ENCODE data around the gene PRCD.

Gene PRCD

DNA sequence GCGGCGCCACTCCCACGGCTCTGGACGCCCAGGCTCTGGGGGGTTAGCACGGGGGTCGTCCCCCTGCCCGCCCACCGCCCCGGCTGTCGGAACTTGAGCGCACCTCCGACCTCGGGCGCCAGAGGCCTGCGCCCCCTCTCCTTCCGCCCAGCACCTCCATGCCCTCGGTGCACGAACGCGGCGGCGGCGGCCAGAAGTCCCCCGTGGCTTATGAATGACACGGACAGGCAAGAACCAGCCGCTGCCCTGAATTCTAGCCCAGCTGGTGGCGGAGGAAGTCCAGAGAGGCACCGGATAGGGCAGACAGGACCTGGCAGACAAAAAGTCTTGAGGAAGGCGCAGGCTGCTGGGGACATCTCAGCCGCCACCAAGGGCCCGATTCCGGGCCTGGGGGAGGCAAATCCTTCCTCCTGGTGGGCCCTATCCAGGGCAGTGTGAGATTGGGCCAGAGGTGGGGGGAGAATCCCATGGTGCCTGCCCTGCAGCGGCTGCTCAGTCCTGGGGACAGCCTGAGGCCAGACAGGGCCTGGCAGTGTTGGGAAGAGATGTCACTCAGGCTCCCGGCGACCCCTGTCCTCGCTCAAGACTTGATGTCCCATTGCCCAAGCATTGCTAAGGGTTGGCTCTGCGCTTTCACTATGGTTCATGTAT lies 1.4 kb upstream of the PRCD start:
- DNase-seq (ENCODE audit: extremely low read depth in 1 of 2, low read depth in 1 of 2) = no peak

DNA sequence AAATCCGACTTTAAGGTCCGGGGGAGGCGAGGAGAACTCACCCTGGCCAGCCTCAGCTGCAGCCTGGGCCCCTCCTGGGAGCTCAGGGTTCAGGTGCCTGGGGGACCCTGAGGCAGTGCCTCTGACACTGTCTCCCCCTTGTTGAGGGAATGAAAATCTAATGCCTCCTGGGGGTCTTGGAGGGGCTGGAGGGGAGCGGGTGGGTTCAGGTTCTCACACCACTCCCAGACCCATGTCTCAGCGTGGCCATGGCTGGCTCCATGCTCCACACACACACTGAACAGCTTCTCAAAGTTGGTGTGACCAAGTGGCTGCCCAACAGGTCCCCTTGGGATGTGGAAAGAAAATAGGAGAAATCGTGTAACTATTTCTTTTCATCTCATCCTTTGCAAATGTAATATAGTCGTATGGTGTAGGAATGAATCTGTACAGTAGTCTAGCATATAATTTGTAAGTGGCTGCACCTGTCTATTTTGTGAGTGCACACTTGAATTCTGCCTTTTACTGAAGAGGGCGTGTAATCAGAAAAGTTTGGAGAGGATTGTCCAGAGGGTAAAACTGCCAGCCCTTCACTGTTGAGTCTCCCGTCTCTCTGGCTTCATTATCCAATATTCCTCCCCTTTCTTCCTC lies 788 bp upstream of the PRCD start:
- no peak for DNase-seq (ENCODE audit: extremely low read depth in 1 of 2, low read depth in 1 of 2)

DNA sequence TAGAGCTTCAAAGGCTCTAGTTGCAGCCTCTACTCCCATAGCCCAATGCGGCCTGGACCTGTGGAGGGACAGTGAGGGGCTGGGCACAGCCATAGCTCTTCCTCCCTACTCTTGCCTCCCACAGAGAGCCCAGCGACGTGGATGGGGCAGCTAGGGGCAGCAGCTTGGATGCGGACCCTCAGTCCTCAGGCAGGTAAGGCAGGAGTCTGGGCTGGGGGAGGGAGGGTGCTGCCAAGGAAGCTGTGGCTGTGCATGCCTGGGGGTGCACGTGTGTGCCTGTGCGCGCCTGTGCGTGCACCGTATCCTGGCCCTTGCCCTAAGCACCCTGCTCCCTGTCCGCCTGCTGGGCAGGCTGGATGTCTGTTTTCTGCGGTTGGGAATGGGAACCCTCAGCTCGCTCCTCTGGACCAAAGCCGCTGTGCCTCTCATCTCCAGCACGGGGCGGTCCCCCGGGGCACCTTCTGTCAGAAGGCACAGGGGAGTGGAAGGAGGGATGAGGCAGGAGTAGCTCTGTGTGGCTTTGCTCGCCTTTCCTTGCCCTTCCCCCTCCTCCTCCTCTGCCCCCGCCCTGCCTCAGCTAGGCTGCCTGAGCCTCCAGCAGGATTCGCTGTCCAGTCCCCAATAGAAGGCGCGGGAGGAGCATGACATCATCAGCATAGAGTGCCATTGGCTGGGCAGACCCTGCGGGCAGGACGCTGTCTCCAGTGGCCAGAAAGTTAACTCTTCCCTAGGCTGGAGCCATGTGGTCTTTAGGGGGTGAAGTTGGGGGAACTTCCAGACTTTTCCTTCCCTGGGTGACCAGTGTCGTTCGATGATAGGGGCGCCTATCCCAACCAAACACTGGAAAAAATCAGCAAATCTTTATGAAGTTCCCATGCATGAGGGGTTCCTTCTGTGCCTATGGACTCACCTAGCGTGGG lies 797 bp downstream of the PRCD start:
- no peak for DNase-seq (ENCODE audit: extremely low read depth in 1 of 2, low read depth in 1 of 2)

DNA sequence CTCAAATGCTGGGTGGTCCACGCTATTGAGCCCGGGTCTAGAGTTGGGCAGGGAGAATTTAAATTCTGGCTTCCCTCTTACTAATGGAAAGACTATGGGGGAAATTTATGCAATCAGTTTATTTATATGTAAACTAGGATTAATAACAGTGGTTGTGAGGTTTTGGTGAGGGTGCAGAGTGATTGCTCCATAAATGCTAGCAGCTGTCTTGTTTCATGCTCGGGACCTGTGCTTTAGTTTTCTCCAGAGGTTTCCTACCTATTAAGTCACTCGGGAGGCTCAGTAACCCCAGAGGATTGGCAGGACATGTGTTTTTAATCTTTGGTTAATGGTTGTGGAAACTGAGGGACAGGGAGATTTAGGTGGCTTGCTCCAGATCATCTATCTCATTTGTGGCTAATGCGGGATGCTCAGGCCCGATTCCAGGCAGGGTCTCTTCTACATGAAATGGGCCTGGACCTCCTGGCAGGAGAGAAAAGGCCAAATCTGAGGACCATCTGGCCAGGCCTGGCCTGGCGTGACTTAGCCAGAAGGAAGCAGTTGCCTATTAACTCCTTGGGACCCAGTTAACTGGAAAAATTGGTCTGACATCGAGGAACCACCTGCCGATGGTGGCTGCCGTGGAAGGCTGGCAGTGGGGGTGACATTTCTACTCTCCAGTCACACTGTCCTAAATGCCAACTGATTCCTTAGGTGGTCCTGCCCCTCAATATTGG lies 2.1 kb downstream of the PRCD start:
- DNase-seq (ENCODE audit: extremely low read depth in 1 of 2, low read depth in 1 of 2) = no peak

DNA sequence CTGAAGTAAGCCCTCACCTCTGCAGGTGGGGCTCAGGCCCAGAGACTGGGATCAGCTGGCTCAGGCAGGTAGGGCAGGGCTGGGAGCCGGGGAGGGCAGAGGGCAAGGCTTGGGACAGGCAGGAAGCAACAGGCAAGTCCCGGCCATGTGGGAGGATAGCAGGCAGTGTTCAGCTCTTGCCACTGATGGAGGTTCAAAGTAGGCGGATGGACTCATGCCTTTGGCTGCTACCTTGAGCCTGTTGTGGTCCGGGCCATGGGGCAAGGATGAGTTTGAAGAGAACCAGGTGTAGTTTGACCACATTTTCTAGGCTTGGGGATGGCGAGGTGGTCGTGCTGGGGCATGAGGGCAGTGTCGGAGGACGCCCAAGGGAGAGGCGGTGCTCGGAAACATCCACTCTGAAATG lies 2.7 kb downstream of the PRCD start:
- DNase-seq (ENCODE audit: extremely low read depth in 1 of 2, low read depth in 1 of 2) = no peak

DNA sequence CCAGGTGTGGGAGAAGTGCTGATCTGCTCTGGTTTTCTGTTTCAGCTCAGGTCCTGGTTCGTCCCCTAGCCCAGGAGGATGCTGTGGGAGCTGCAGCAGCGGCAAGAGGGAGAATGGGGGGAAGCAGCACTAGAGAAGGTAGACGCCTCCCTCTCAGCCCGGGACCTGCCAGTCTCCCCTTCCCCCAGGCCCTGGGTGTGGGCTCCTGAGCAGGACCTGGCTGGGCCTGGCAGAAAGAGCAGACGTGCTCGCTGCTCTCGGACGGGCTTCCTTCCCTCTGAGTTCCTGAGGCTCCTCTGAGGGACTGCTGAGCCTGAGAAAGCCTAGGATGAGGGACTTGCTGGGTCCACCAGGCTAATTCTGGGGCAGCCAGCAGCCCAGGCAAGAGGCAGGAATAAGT lies 3.1 kb downstream of the PRCD start:
- DNase-seq (ENCODE audit: extremely low read depth in 1 of 2, low read depth in 1 of 2) = no peak

DNA sequence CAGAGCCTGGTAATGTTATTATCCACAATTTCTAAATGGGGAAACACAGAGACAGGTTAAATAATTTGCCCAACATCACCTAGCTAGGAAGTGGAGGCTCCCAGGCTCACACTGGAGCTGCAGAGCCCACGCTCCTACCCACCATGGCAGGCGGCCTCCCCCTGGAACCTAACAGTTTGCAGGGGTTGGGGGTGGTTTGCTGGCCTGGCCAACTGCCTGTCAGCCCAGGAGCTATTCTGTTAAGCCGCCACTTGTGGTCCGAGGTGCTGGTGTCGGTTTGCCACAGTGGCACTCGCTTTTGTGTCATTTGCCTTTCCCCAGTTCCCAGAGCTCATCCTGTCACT lies 3.6 kb downstream of the PRCD start:
- DNase-seq (ENCODE audit: extremely low read depth in 1 of 2, low read depth in 1 of 2) = no peak

DNA sequence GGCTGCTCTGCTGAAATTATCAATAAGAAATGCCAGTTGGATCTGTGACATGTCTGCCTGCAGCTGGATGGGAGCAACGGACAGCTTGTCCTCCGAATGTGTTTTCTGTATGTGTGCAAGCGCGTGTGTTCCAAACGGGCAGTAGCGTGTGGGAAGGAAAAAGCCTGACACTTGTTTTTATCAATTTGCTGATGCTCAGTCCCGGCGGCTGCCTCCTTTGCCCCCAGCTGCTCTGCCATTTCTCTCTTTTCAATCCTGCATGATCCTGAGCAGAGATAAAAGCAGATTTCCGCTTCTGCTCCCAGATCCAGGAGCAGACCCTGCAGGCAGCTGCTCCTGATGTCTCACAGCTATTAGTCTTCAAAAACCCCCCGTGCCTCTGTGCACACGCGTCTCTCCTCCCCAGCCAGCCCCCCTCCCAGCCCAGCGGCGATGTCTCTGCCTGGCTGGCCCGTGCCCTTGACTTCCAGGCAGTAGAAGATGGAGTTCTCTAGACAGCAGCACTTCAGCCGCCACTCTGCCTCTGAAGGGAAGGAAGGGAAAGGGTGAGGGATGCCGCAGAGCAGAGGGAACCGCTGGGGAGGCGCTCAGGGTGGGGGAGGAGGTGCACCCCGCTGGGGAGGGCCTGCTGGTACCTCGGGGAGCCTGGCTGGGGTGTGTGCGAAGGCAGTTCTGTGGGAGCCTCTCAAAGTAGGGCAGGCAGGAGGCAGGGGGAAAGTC lies 4.1 kb downstream of the PRCD start:
- no peak for DNase-seq (ENCODE audit: extremely low read depth in 1 of 2, low read depth in 1 of 2)

DNA sequence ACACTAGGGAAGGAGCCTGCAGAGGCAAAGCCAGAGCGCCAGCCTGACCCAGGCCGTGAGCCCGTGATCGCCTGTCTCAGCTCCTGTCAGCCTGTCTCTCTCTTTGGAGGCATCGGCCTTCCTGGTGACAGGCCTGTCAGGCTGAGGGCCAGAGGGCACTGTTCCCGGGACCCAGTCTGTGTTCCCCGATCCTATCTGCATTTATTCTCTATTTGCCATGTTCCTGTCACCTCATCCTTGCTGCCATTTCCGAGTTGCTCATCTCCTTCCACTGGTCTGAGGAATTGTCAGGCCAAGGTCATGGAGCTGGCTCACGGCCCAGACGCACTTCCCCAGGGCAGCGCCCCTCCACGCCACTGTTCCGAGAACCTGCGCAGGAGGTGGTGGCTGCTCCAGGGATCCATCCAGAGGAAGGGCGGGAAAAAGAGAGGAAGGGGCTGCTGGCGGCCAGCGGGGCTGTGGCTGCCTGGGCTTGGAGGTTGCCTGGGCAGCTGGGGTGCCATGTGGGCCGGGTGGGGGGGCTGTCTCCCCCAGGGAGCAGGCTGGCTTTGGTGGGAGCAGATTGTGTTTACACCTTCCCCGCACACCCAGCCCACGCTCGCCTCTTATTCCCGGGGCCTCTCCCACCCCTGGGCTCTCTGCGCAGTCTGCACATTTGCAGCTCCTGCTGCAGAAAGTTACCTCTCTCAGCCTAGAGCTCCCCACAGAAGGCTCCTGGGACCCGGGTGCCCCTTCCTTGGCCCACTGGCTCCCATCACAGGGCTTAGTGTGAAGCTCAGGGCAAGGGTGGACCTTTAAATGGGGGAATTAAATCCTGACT lies 4.9 kb downstream of the PRCD start:
- DNase-seq (ENCODE audit: extremely low read depth in 1 of 2, low read depth in 1 of 2) = no peak

DNA sequence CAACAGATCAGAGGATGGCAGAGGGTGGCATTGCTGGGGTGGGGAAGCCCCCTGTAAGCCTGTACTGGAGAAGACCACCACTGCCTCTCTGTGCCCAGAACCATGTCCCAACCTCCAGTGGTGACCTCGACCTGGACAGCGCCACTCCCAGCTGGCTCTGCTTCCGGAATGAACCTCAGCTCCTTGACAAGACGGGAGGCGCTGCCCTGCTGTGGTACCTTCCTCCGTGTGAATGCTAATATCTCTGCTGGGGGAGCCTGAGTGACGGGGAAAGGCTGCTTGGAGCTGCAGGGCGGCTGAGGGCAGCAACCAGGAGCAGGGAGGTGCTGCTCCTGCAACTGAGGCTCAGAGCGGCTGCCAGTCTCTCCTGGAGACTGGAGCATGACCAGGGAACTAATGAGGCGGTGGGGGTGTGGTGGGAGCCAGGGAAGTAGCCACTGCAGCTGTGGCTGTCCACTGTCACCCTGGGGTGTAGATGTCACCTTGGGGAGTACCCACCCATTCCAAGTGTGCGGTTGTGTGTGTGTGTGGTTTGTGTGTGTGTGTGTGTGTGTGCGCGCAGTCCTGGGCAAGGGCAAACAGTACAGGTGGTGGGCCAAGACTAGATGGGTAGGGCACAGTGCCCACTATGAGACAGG lies 6.2 kb downstream of the PRCD start:
- no peak for DNase-seq (ENCODE audit: extremely low read depth in 1 of 2, low read depth in 1 of 2)

DNA sequence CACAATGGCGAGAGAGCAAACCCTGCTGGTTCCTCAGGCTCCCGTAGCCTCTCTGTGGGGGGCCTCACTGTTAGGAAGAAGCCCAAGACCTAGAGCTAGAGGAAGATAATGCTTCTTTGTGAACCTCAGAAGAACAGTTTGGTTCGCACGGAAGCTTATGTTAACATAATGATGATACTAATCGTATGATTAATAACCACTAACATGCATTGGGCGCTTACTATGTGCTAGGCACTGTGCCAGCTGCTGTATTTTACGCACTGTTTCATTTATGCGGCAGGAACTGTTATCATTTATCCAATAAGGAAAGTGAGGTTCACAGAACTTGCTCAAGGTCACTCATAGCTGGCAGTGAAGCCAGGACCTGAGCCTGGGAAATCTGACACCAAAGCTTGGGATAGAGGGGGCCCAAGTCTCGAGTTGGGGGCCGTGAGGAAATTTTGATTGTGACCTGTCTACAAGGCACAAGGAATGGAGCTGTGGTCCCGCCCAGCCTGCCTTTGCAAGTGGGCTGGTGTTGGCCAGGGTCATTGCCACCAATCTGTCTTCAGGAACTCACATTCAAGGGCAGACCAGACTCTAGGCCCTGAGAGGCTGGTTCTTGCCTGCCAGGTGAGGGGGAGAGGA lies 6.8 kb downstream of the PRCD start:
- no peak for DNase-seq (ENCODE audit: extremely low read depth in 1 of 2, low read depth in 1 of 2)

DNA sequence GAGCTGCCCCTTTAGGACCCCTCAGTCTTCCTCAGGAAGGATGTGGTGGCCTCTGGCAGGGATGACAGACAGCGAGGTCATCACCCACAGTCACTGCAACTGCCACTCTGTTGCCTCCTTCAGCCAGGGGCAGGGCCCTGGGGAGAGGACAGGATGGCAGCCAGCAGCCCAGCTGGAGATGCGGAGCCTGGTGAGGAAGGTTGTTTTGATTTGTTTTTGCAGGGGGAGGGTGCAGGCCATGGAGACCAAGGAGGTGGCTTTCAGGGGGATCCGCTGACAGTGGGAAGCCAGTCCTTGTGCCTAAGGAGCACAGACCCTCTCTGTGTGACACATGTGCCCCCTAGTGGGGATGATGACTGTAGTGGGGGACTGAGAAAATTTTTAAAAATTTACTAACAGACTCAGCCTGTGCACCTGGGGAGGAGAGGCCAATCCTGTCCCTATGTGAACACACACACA lies 7.4 kb downstream of the PRCD start:
- no peak for DNase-seq (ENCODE audit: extremely low read depth in 1 of 2, low read depth in 1 of 2)

DNA sequence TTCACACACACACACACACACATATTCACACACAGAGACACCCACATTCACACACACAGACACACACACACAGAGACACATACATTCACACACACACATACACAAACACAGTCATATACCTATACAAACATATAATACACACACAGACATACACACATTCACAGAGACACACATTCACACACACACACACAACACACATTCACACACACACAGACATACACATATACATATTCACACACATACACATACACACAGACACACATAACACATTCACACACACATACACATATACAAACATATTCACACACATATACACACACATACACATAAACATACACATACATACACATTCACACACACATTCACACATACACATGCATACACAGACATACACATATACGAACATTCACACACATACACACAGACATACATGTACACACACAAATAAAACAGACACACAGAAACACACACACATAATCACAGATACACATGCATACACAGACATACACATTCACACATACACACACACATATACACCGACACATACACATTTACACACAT lies 7.9 kb downstream of the PRCD start:
- DNase-seq (ENCODE audit: extremely low read depth in 1 of 2, low read depth in 1 of 2) = no peak

DNA sequence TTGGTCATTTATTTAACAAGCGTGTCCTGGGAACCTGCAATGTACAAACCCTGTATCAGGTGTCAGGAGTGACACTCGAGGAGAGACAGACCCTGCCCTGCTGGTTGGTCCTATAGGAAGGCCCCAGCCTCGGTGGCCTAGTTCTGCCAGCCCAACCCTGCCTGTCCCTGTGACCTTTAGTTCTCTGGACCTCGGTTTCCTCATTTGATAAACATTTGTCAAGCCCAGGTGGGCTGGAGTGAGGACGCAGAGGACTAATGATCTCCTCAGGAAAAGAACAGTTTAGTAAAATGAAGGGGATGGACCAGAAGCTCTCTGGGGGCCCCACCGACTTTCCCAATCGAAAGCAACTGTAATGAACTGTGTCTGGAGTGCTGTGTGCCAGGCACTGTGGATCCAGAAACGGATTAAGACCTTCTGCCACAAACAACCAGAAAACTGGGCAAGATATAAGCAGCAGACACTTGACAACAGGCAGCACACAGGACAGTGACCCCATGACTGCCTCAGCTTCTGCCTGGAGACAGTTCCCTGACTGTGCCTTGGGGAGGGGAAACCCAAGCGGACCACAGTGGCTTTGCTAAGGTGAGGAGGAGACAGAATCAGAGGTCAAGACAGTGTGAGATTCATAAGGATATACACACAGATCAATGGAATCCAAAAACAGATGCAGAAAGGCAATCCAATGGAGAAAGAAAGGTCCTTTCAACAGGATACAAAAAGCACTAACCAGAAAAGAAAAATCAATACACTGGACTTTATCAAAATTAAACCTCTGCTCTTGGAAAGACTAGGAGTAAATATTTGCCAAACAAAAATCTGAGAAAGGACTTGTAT lies 8.8 kb downstream of the PRCD start:
- DNase-seq (ENCODE audit: extremely low read depth in 1 of 2, low read depth in 1 of 2) = no peak

DNA sequence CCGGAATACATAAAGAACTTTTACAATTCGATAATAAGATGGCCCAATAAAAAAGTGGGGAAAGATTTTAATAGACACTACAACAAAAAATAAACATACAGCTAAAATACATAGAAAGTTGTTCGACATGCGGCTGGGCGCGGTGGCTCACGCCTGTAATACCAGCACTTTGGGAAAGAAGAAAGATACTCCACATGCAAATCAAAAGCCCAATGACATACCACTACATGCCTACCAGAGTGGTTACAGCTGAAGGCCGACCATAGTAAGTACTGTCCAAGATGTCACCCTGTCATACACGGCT lies 9.3 kb downstream of the PRCD start:
- DNase-seq (ENCODE audit: extremely low read depth in 1 of 2, low read depth in 1 of 2) = no peak

DNA sequence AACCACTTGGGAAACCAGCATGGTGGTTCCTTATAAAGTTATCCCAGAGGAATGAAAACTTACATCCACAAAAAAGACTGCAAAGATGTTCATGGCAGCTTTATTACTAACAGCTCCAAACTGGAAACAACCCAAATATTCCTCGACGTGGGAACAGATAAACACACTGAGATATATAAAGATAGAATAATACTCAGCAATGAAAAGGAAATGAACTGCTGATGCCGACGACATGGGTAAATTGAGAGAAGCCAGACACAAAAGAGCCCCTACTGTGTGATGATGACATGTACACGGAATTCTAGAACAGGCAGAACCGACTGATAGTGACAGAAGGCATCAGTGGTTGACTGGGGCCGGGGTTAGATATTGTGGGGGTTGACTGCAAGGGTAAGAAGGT lies 9.7 kb downstream of the PRCD start:
- DNase-seq (ENCODE audit: extremely low read depth in 1 of 2, low read depth in 1 of 2) = no peak

DNA sequence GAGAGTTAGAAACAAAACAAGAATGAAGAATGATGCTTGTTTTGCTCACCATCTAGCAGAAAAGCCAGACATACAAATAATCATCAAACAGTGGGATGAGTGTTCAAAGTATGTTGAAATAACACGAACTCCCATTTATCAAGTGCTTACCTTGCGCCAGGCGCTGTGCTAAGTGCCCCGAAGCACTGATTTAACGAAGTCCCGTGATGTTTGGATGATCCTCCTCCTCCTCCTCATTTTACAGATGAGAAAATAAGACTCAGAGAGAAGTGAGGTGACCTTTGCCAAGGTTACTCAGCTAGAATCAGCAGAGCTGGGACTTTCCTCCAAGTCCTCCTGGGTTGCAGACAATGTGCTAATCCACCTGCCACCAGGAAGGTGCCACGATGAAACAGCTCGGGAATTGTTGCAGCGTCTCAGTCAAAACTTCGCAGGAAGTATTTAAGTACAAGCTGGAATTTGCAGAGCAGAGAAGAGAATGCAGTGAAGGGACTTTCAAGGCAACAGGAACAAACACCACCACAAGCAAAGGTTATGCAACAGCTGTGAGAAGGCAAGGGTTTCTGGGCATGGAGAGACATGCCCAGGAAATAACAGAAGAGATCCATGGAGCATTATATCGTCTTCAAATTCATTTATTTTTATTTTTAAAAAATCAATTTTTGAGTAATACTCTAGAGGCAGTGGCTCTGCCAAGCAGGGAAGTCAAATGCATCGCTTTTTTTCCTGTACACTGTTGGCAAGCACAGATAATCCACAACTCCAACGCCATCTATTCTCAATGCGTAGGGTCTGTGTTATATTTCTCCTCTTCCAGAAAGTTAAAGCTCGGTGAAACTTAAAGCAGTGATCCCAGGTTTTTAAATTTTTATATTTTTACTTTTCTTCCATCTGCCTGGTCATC lies 11.1 kb downstream of the PRCD start:
- DNase-seq (ENCODE audit: extremely low read depth in 1 of 2, low read depth in 1 of 2) = no peak
